Lung (tissue), 12 donors: Measurements from ENCODE around the gene GFY. TPM values are rescaled to one million over a fixed set of nuclear protein-coding genes. Genes with fewer than 3 reads are reported as not detected.

Source experiments
- ATAC-seq: fragments of 200-7000 bp; cut with Tn5 transposase; one replicate; pipeline ENCODE4 v1.9.1; 2020; ENCODE audit warnings: moderate number of reproducible peaks; ENCODE audit not compliant: insufficient read depth, low FRiP score
- DNase-seq, 3 donors: peaks; one replicate each; pipeline ENCODE4 v3.0.0-alpha.2; 2013 to 2017
- H3K27ac ChIP-seq, 2 donors: one replicate each; pipeline ENCODE4 v1.5.1; 2013; ENCODE audit warnings: mild to moderate bottlenecking in 2 of 2, moderate library complexity in 2 of 2, control low read depth in 1 of 2, inconsistent platforms in 1 of 2, low read depth in 1 of 2, low read length in 1 of 2
- H3K27me3 ChIP-seq, 3 donors: one replicate each; pipeline ENCODE4 v1.5.1; 2013; ENCODE audit warnings: low read length in 2 of 3; ENCODE audit not compliant: control insufficient read depth in 3 of 3, insufficient read depth in 3 of 3
- H3K36me3 ChIP-seq, 4 donors: one replicate each; pipeline ENCODE4 v1.5.1; 2013; ENCODE audit warnings: low read length in 4 of 4, mild to moderate bottlenecking in 1 of 4, moderate library complexity in 1 of 4; ENCODE audit not compliant: control insufficient read depth in 4 of 4, insufficient read depth in 4 of 4
- H3K4me1 ChIP-seq, 5 donors: one replicate each; pipeline ENCODE4 v1.5.1; 2013; ENCODE audit warnings: low read length in 5 of 5, mild to moderate bottlenecking in 2 of 5, moderate library complexity in 1 of 5; ENCODE audit not compliant: control insufficient read depth in 5 of 5, insufficient read depth in 5 of 5
- H3K4me3 ChIP-seq: one replicate; pipeline ENCODE4 v1.5.1; 2013; ENCODE audit warnings: mild to moderate bottlenecking, control low read depth, moderate library complexity
- H3K9ac ChIP-seq, 2 donors: one replicate each; pipeline ENCODE4 v1.5.1; 2013; ENCODE audit warnings: low read length in 2 of 2, control low read depth in 1 of 2; ENCODE audit not compliant: insufficient read depth in 1 of 2
- H3K9me3 ChIP-seq, 4 donors: one replicate each; pipeline ENCODE4 v1.5.1; 2013; ENCODE audit warnings: low read length in 3 of 4, mild to moderate bottlenecking in 1 of 4, moderate library complexity in 1 of 4; ENCODE audit not compliant: control insufficient read depth in 4 of 4, insufficient read depth in 3 of 4
- WGBS, 2 donors: extraction: QIAGEN DNeasy Blood & Tissue Kit; methylation state at CpG; one replicate each; pipeline ENCODE4 v1.1.7; 2013; 5-methylcytosine and 5-hydroxymethylcytosine counted together
- polyA plus RNA-seq, 2 donors: library from polyadenylated mRNA; stranded (reverse); fragments of 200-250 nt; gene quantifications; one replicate each; pipeline ENCODE4 v1.2.1, GENCODE V29; 2013
- total RNA-seq, 2 donors: library from RNA; depleted of rRNA in 1 of 2; stranded (reverse); fragments of >200 nt in 1 of 2; gene quantifications; one replicate each; pipeline ENCODE4 v1.2.1, GENCODE V29; 2014 to 2021
- TF ChIP-seq, protein P1 (sequence below): IDR thresholded peaks from 2 replicates; pipeline ENCODE4 v1.5.1; 2012; ENCODE audit warnings: mild to moderate bottlenecking; ENCODE audit errors: control extremely low read depth, extremely low read depth
- donor health status: control.
- donor health status: control.
- donor health status: Bipolar disorder and iron deficiency.
- donor health status: healthy.
- donor health status: DM: yes; HTN: yes; CAD: no.

GFY gene
- total and polyA plus RNA-seq, 4 donors: not detected

DNA sequence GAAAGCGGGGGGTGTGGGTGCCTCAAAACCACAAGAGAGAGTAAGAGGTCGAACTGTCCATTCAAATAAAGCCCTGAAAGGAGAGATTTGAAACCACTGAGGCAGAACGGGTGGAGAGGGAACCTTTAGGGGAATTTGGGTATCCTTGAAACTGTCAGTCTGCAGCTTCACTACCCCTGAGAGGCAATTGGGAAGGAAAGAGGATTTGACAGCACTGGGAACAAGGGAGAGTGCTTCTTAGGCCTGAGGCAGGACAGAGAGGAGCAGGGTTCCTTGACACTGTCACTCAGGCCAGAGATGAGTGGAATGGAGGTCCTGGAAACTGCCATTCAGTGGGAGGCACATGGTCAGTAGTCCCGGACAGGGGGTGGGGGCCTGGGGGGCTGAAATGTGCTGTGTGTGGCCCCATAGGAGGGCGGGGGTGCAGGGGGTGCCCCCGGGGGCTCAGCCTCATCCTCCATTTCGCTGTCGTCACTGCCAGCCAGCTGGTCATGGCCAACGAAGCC, 5.0 kb downstream of the GFY start:
- Histone ChIP-seq H3K27ac (no peak overlapping the region), H3K4me3 (no peak overlapping the region), H3K27me3 (peaks cover 3 to 98% (median 86%) of the 10 kb centered on the region in 3 donors), H3K9me3 (peaks cover 0 to 6% (median 0%) of the 10 kb centered on the region in 4 donors), H3K36me3 (no peaks in the 10 kb centered on the region), H3K9ac (no peak overlapping the region), H3K4me1 (peaks cover 0 to 3% (median 0%) of the 10 kb centered on the region in 5 donors)
- ATAC-seq: no peak
- WGBS, 2 donors: 68 to 72% methylated on average over 8 to 9 of the region's 9 CpGs
- TF ChIP-seq, protein P1, sequence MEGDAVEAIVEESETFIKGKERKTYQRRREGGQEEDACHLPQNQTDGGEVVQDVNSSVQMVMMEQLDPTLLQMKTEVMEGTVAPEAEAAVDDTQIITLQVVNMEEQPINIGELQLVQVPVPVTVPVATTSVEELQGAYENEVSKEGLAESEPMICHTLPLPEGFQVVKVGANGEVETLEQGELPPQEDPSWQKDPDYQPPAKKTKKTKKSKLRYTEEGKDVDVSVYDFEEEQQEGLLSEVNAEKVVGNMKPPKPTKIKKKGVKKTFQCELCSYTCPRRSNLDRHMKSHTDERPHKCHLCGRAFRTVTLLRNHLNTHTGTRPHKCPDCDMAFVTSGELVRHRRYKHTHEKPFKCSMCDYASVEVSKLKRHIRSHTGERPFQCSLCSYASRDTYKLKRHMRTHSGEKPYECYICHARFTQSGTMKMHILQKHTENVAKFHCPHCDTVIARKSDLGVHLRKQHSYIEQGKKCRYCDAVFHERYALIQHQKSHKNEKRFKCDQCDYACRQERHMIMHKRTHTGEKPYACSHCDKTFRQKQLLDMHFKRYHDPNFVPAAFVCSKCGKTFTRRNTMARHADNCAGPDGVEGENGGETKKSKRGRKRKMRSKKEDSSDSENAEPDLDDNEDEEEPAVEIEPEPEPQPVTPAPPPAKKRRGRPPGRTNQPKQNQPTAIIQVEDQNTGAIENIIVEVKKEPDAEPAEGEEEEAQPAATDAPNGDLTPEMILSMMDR: no peak
- DNase-seq: no peak

DNA sequence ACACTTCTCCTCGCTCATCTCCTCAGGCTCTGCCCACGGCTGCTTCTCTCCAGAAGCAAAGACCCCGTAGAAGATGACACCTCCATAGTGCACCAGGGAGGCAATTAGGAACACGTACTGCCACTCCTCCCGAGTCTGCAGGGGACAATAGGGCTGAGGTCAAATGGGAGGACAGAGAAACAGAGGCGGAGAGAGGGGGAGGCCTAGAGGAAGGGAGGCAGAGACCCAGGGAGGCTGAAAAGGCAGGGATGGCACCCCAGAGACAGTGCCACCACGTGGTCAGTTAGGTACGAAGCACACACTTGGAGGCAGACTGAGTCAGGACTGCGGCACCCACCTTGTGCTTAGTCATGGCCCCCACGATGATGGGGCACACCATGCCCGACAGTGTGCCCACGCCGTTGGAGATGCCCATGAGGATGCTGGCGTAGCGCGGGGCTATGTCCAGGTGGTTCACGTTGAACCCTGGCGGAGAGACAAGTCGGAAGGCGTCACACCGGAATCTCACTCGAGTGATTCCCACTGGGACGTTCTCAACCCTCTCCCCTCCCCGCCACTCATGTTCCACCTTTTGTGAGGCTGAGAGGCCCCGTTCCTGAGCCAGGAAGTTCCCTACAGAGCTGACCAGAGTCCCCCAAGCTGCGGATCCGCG, 5.6 kb downstream of the GFY start:
- Histone ChIP-seq H3K27me3 (peaks cover 4 to 98% (median 84%) of the 10 kb centered on the region in 3 donors), H3K36me3 (no peaks in the 10 kb centered on the region), H3K9ac (no peak overlapping the region), H3K27ac (no peak overlapping the region), H3K4me1 (peaks cover 0 to 3% (median 0%) of the 10 kb centered on the region in 5 donors), H3K4me3 (no peak overlapping the region), H3K9me3 (peaks cover 0 to 4% (median 0%) of the 10 kb centered on the region in 4 donors)
- DNase-seq (no peak), ATAC-seq (no peak)
- WGBS, 2 donors: 62 to 66% methylated on average over 28 of the region's 28 CpGs
- TF ChIP-seq, protein P1: no peak

DNA sequence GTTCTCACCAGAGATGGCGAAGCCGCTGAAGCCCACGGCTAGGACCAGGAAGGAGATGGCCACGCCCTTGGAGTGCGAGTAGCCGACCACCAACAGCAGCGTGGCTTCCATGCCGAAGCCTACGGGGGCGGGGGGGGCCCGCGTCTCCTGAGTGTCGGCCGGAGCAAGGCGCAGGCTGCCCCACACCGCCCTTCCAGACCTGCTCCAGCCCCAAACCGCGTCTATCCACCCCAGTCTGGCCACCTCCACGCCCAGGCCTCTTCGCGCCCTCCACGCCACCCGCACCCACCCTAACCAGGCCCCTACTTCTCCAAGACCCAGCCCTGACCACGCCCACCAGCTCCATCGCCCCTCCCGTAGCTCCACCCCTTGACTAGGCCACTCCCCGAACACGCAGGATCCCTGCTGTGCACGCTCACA, 6.2 kb downstream of the GFY start:
- Histone ChIP-seq H3K27ac (no peak overlapping the region), H3K36me3 (no peaks in the 10 kb centered on the region), H3K4me1 (peaks cover 0 to 3% (median 0%) of the 10 kb centered on the region in 5 donors), H3K4me3 (no peak overlapping the region), H3K9me3 (peaks cover 0 to 5% (median 0%) of the 10 kb centered on the region in 4 donors), H3K9ac (no peak overlapping the region), H3K27me3 (peaks cover 4 to 98% (median 84%) of the 10 kb centered on the region in 3 donors)
- no peak for DNase-seq
- WGBS, 2 donors: 38 to 56% methylated on average over 26 to 29 of the region's 29 CpGs
- TF ChIP-seq, protein P1: no peak
- no peak for ATAC-seq
